ENCODE results near the gene THRA.

THRA gene, protein sequence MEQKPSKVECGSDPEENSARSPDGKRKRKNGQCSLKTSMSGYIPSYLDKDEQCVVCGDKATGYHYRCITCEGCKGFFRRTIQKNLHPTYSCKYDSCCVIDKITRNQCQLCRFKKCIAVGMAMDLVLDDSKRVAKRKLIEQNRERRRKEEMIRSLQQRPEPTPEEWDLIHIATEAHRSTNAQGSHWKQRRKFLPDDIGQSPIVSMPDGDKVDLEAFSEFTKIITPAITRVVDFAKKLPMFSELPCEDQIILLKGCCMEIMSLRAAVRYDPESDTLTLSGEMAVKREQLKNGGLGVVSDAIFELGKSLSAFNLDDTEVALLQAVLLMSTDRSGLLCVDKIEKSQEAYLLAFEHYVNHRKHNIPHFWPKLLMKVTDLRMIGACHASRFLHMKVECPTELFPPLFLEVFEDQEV

GRCh38 chr17:40062329-40063186, at the start of gene THRA:
Gene THRA, plus strand, starts transcription at chr17:40062965. Its CDS starts 11,524 bp downstream, at chr17:40074489.
- DNase-seq (ENCODE audit: low spot score in 2 of 2) (peak; percentile 65 to 76), ATAC-seq (ENCODE audit: low read depth) (peak; percentile 90)
- H3K4me1 Mint-ChIP-seq, result peaks cover 33% of the 10 kb centered on the region
- peaks cover 3% of the 10 kb centered on the region for H3K27me3 Mint-ChIP-seq
- peak within 1 kb of the TSS; percentile 85 for H3K27ac Mint-ChIP-seq
- H3K36me3 Mint-ChIP-seq, result no peaks in the 10 kb centered on the region
- H3K4me3 Mint-ChIP-seq, result peak within 1 kb of the TSS; percentile 91
- H3K9me3 Mint-ChIP-seq, result no peaks in the 10 kb centered on the region

DNA sequence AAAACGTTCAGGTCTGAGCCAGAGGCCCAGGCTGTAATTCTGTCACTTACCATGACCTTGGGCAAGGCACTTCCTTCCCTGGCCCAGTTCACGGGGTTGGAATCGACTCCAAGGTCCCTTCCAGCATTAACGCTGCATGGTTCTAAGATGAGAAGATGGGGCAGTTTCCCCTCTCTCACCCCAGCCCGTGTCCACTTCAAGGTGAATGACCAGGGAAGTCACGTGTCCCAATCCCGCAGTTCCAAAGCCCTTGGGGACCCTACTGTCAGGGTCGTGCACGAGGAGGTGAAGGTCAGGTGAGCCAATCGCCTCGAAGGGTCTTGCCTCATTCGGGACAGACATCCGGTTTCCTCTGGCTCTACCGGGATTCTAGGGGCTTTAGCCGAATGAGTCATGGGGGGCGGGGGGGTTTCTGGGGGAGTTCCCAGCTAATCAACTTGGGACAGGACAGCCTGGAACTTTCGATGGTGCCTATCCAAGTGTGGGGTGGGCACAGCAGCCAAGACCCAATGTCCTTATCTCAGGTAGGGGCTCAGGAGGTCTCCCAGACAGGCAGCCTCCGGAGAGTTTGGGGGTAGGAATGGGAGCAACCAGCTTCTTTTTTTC, 48.3 kb upstream of the THRA start:
- Mint-ChIP-seq H3K4me1 (no peaks in the 10 kb centered on the region), H3K27me3 (peaks cover 2% of the 10 kb centered on the region), H3K9me3 (no peaks in the 10 kb centered on the region), H3K36me3 (peaks cover 2% of the 10 kb centered on the region), H3K4me3 (no peak overlapping the region), H3K27ac (no peak overlapping the region)
- no peak for ATAC-seq (ENCODE audit: low read depth)
- DNase-seq (ENCODE audit: low spot score in 2 of 2), result no peak

DNA sequence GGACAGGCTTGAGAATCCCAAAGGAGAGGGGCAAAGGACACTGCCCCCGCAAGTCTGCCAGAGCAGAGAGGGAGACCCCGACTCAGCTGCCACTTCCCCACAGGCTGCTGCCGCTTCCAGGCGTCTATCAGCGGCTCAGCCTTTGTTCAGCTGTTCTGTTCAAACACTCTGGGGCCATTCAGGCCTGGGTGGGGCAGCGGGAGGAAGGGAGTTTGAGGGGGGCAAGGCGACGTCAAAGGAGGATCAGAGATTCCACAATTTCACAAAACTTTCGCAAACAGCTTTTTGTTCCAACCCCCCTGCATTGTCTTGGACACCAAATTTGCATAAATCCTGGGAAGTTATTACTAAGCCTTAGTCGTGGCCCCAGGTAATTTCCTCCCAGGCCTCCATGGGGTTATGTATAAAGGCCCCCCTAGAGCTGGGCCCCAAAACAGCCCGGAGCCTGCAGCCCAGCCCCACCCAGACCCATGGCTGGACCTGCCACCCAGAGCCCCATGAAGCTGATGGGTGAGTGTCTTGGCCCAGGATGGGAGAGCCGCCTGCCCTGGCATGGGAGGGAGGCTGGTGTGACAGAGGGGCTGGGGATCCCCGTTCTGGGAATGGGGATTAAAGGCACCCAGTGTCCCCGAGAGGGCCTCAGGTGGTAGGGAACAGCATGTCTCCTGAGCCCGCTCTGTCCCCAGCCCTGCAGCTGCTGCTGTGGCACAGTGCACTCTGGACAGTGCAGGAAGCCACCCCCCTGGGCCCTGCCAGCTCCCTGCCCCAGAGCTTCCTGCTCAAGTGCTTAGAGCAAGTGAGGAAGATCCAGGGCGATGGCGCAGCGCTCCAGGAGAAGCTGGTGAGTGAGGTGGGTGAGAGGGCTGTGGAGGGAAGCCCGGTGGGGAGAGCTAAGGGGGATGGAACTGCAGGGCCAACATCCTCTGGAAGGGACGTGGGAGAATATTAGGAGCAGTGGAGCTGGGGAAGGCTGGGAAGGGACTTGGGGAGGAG, 47.5 kb upstream of the THRA start, which contains the start of gene CSF3:
TSS of gene CSF3 (plus strand) at position 436 of the 993 bp plus-strand sequence. CDS start at position 471, 35 bp downstream.
- DNase-seq (ENCODE audit: low spot score in 2 of 2) (no peak), ATAC-seq (ENCODE audit: low read depth) (no peak)
- H3K36me3 Mint-ChIP-seq, result peaks cover 9% of the 10 kb centered on the region
- no peaks in the 10 kb centered on the region for H3K9me3 Mint-ChIP-seq
- peaks cover 2% of the 10 kb centered on the region for H3K27me3 Mint-ChIP-seq
- no peak within 1 kb of the TSS for H3K4me3 Mint-ChIP-seq
- H3K27ac Mint-ChIP-seq, result no peak within 1 kb of the TSS
- peaks cover 2% of the 10 kb centered on the region for H3K4me1 Mint-ChIP-seq

DNA sequence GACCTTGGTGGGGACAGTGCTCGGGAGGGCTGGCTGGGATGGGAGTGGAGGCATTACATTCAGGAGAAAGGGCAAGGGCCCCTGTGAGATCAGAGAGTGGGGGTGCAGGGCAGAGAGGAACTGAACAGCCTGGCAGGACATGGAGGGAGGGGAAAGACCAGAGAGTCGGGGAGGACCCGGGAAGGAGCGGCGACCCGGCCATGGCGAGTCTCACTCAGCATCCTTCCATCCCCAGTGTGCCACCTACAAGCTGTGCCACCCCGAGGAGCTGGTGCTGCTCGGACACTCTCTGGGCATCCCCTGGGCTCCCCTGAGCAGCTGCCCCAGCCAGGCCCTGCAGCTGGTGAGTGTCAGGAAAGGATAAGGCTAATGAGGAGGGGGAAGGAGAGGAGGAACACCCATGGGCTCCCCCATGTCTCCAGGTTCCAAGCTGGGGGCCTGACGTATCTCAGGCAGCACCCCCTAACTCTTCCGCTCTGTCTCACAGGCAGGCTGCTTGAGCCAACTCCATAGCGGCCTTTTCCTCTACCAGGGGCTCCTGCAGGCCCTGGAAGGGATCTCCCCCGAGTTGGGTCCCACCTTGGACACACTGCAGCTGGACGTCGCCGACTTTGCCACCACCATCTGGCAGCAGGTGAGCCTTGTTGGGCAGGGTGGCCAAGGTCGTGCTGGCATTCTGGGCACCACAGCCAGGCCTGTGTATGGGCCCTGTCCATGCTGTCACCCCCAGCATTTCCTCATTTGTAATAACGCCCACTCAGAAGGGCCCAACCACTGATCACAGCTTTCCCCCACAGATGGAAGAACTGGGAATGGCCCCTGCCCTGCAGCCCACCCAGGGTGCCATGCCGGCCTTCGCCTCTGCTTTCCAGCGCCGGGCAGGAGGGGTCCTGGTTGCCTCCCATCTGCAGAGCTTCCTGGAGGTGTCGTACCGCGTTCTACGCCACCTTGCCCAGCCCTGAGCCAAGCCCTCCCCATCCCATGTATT, 46.5 kb upstream of the THRA start:
- DNase-seq (ENCODE audit: low spot score in 2 of 2), result no peak
- Mint-ChIP-seq H3K27ac (no peak overlapping the region), H3K4me3 (no peak overlapping the region), H3K4me1 (peaks cover 2% of the 10 kb centered on the region), H3K36me3 (peaks cover 11% of the 10 kb centered on the region), H3K9me3 (no peaks in the 10 kb centered on the region), H3K27me3 (peaks cover 2% of the 10 kb centered on the region)
- no peak for ATAC-seq (ENCODE audit: low read depth)

DNA sequence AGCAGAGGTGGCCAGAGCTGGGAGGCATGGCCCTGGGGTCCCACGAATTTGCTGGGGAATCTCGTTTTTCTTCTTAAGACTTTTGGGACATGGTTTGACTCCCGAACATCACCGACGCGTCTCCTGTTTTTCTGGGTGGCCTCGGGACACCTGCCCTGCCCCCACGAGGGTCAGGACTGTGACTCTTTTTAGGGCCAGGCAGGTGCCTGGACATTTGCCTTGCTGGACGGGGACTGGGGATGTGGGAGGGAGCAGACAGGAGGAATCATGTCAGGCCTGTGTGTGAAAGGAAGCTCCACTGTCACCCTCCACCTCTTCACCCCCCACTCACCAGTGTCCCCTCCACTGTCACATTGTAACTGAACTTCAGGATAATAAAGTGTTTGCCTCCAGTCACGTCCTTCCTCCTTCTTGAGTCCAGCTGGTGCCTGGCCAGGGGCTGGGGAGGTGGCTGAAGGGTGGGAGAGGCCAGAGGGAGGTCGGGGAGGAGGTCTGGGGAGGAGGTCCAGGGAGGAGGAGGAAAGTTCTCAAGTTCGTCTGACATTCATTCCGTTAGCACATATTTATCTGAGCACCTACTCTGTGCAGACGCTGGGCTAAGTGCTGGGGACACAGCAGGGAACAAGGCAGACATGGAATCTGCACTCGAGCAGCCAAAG, 45.2 kb upstream of the THRA start:
- no peak overlapping the region for H3K27ac Mint-ChIP-seq
- ATAC-seq (ENCODE audit: low read depth), result no peak
- H3K4me3 Mint-ChIP-seq, result no peak overlapping the region

DNA sequence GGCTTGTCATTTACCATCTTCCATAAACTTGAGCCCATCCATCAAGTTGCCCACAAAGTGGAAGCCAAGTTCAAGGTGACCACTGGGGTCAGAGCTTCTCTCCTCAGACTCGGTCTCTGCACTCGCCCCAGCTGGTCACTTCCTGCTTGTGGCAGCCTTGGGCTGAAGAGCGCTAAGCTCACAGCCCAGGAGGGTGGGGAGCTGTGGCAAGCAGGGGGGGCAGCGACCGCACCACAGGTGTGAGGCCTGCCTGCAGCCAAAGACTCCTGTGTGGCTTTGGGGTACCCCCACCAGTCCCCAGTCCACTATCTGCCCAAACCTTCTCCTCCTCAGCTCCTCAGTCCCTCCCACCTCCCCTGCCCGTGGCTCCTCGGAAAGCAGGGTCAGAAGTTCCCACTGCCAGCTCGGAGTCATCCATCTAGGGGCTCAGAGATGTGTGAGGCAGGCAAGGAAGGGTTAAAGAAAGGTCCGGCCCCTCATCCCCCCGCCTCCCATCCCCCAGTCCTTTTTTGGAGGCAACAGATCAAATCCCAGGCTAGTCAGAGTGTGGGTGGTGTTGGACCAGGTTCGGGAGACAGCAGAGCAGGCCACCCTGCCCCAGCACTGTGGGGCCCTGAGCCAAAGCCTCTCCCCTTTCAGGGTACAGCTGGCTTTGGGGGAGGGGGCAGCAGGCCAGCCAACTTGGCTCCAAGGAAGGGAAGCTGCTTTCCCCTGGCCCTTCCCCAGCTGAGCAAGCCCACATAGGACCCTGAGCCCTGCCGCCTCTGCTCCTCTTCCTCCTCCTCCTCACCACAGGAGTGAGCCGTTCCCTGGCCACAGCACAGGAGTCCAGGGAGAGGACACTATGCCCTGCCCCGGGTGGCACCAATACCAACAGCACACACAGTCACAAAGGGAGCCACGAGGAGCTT, 44.3 kb upstream of the THRA start:
- DNase-seq (ENCODE audit: low spot score in 2 of 2), result no peak
- Mint-ChIP-seq H3K4me3 (no peak overlapping the region), H3K36me3 (peaks cover 14% of the 10 kb centered on the region), H3K4me1 (peaks cover 2% of the 10 kb centered on the region), H3K27me3 (no peaks in the 10 kb centered on the region), H3K9me3 (no peaks in the 10 kb centered on the region), H3K27ac (no peak overlapping the region)
- no peak for ATAC-seq (ENCODE audit: low read depth)

More for the DNA sequence above, 45.2 kb upstream of the THRA start:
- H3K27me3 Mint-ChIP-seq, result no peaks in the 10 kb centered on the region
- H3K4me1 Mint-ChIP-seq, result peaks cover 2% of the 10 kb centered on the region
- no peaks in the 10 kb centered on the region for H3K9me3 Mint-ChIP-seq
- H3K36me3 Mint-ChIP-seq, result peaks cover 14% of the 10 kb centered on the region
- DNase-seq (ENCODE audit: low spot score in 2 of 2), result no peak

GRCh38 chr17:40019140-40019991, 43.4 kb upstream of the THRA start:
- DNase-seq (ENCODE audit: low spot score in 2 of 2), result no peak
- H3K9me3 Mint-ChIP-seq, result no peaks in the 10 kb centered on the region
- peaks cover 2% of the 10 kb centered on the region for H3K4me1 Mint-ChIP-seq
- H3K4me3 Mint-ChIP-seq, result no peak overlapping the region
- no peaks in the 10 kb centered on the region for H3K27me3 Mint-ChIP-seq
- H3K27ac Mint-ChIP-seq, result no peak overlapping the region
- ATAC-seq (ENCODE audit: low read depth), result no peak
- peaks cover 14% of the 10 kb centered on the region for H3K36me3 Mint-ChIP-seq

DNA sequence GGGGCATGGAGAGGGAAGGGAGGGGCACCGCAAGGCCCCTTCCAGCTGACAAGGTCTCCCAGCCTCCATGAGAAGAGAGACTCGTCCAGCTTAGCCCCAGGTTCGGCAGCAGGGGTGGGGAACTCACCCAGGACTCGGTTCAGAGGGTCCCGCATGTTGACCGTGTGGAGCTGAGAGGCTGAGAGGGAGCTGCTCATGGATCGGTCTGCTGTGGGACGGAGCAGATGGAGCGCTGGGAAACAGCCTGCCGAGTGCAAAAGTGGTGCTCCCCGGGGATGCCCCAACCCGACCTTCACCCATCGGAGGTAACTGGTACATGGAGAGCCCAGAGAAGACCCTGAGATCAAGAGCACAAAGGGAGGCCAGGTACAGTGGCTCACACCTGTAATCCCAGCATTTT, 42.6 kb upstream of the THRA start:
- no peak overlapping the region for H3K27ac Mint-ChIP-seq
- H3K4me1 Mint-ChIP-seq, result peaks cover 2% of the 10 kb centered on the region
- DNase-seq (ENCODE audit: low spot score in 2 of 2) (no peak), ATAC-seq (ENCODE audit: low read depth) (no peak)
- H3K4me3 Mint-ChIP-seq, result no peak overlapping the region
- H3K36me3 Mint-ChIP-seq, result peaks cover 17% of the 10 kb centered on the region
- no peaks in the 10 kb centered on the region for H3K27me3 Mint-ChIP-seq
- no peaks in the 10 kb centered on the region for H3K9me3 Mint-ChIP-seq

DNA sequence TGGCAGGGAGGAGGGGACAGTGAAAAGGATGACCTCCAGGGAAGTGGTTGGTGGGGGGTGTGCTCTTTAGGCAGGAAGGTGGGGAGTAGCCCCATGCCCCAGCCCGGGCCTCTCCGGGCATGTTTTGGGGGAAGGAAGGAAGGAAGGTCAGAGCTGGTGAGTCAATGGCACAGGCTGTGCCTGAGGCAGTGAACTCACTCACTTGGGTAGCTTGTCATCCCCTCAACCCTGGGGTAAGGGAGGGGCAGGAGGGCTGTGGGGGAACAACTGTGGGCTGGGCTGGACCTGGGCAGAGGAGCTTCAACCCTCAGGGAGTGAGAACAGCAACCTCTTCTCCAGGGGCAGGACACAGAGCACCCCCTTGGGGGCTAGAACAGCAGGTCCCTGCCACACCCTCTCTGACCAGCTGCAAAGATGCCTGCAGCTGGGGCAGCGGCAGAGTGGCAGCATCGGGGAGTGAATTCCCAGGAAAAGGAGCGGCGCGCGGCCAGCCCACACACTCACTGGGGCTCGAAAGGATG, 41.3 kb upstream of the THRA start:
- ATAC-seq (ENCODE audit: low read depth) (no peak), DNase-seq (ENCODE audit: low spot score in 2 of 2) (no peak)
- Mint-ChIP-seq H3K27ac (no peak overlapping the region), H3K9me3 (no peaks in the 10 kb centered on the region), H3K27me3 (no peaks in the 10 kb centered on the region), H3K4me1 (peaks cover 2% of the 10 kb centered on the region), H3K4me3 (no peak overlapping the region), H3K36me3 (peaks cover 27% of the 10 kb centered on the region)

DNA sequence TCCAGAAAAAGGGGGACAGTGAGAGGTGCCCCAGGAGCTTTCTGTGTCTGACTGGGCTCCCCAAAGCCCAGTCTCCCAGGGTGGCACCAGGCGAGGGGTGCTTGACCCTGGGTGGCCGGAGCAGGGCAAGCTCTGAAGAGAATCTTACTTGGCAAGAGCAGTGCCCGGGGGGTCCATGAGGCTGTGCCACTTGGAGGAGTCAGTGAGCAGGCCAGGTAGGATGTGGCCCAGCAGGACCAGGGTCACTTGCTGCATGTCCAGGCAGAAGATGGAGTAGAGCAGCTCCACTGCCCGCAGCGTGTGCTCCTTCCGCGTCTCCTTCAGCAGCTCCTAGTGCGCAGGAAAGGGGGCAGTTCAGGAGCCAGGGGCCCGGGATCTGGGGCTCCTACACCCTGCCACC, 40.3 kb upstream of the THRA start:
- Mint-ChIP-seq H3K4me3 (no peak overlapping the region), H3K4me1 (peaks cover 6% of the 10 kb centered on the region), H3K27me3 (no peaks in the 10 kb centered on the region), H3K36me3 (peaks cover 27% of the 10 kb centered on the region), H3K9me3 (no peaks in the 10 kb centered on the region), H3K27ac (no peak overlapping the region)
- DNase-seq (ENCODE audit: low spot score in 2 of 2) (no peak), ATAC-seq (ENCODE audit: low read depth) (no peak)
